CD4-positive, CD25-positive, alpha-beta regulatory T cell (primary cell): ENCODE results near the gene ZNF658. TPM values are rescaled to one million over a fixed set of nuclear protein-coding genes. Genes with fewer than 3 reads are reported as not detected.

ENCODE experiments used
- polyA plus RNA-seq, 4 donors: library from polyadenylated mRNA; unstranded; fragments of 300-500 nt; fragmentation: Illumina TruSeq; gene quantifications; one replicate each; pipeline ENCODE4 v1.2.3, GENCODE V29; 2021
- total RNA-seq: library from RNA; stranded (reverse); gene quantifications from one replicate; pipeline ENCODE4 v1.2.3, GENCODE V29; 2022

The ZNF658 gene
- total and polyA plus RNA-seq, 5 donors from 2014 or later, result 1.5 to 2.8 (median 2.2) TPM

Other genes with a start within 250 kb of the ZNF658 start
- not detected for gene SPATA31A3, start 91.8 kb downstream of the ZNF658 start, total RNA-seq
- not detected for gene SPATA31A3, start 91.8 kb downstream of the ZNF658 start, polyA plus RNA-seq